Glomerular visceral epithelial cell (primary cell): ENCODE results near the gene ITGB2.
A peak's percentile ranks its signal among the peaks of the same experiment; 100 is the strongest.

Experiments
- DNase-seq: peaks from one replicate; pipeline ENCODE4 v3.0.0-alpha.2; 2016; ENCODE audit errors: extremely low spot score

The ITGB2 gene

GRCh38 chr21:44920694-44921604 is at the start of gene ITGB2:
Gene ITGB2 (minus strand): TSS chr21:44920899. CDS start chr21:44910782, 10,117 bp downstream.
- DNase-seq, result no peak

- DNase-seq, result peak; percentile 56
Observed at GRCh38 chr21:44969931-44970755, 49.4 kb upstream of the ITGB2 start.

GRCh38 chr21:44969066-44969670 is 48.5 kb upstream of the ITGB2 start:
- DNase-seq, result no peak

GRCh38 chr21:44967082-44968047 is 46.7 kb upstream of the ITGB2 start:
- DNase-seq, result no peak

- DNase-seq, result no peak
Observed at GRCh38 chr21:44966135-44967081, 45.7 kb upstream of the ITGB2 start.

- DNase-seq, result peak; percentile 25
Observed at GRCh38 chr21:44965251-44966022, 44.7 kb upstream of the ITGB2 start.

GRCh38 chr21:44964381-44964780 is 43.7 kb upstream of the ITGB2 start:
- no peak for DNase-seq

GRCh38 chr21:44962403-44962966 is 41.8 kb upstream of the ITGB2 start:
- DNase-seq, result peak; percentile 30

- no peak for DNase-seq
Observed at GRCh38 chr21:44960141-44961092, 39.7 kb upstream of the ITGB2 start.

GRCh38 chr21:44959376-44960091 is 38.8 kb upstream of the ITGB2 start:
- DNase-seq, result no peak

- peak; percentile 23 for DNase-seq
Observed at GRCh38 chr21:44958471-44959191, 37.9 kb upstream of the ITGB2 start.

- DNase-seq, result no peak
Observed at GRCh38 chr21:44957901-44958451, 37.3 kb upstream of the ITGB2 start.

GRCh38 chr21:44957047-44957831 is 36.5 kb upstream of the ITGB2 start:
- DNase-seq, result no peak

- DNase-seq, result no peak
Observed at GRCh38 chr21:44956356-44957046, 35.8 kb upstream of the ITGB2 start.

- DNase-seq, result no peak
Observed at GRCh38 chr21:44955798-44956175, 35.1 kb upstream of the ITGB2 start.
